HepG2 (cell line): ENCODE results near the gene S1PR2. TPM values are rescaled to one million over a fixed set of nuclear protein-coding genes. Genes with fewer than 3 reads are reported as not detected.
A peak's percentile ranks its signal among the peaks of the same experiment; 100 is the strongest.

Source experiments
- ATAC-seq: fragments of 200-7000 bp; cut with Tn5 transposase; 3 replicates; pipeline ENCODE4 v1.9.1; 2020; ENCODE audit warnings: mild to moderate bottlenecking, moderate library complexity
- BruUV-seq: library from RNA; stranded (reverse); fragments of 400-500 nt; replicated peaks from 2 replicates; lab custom pipeline; 2021; lab: Mats Ljungman, UMichigan
- CTCF ChIA-PET: fragments of 300-600 bp; formaldehyde crosslinking; extraction: SDS; loops from one replicate; lab custom pipeline; 2021; ENCODE audit warnings: low total read pairs, inconsistent platforms, low intra/inter-chr PET ratio; lab: Yijun Ruan, JAX
- POLR2A ChIA-PET: fragments of 350-600 bp; sonication (Branson Sonifier 250); formaldehyde crosslinking; loops from one replicate; lab custom pipeline; 2020; ENCODE audit warnings: antibody characterized with exemption, inconsistent platforms; lab: Yijun Ruan, JAX
- DNase-seq: peaks from one replicate; pipeline ENCODE4 v3.0.0-alpha.2; 2015; ENCODE audit warnings: low spot score
- FAIRE-seq: peaks from 3 replicates; lab custom pipeline; 2011; peaks lifted over from hg19 to GRCh38; lab: Jason Lieb, UNC
- H2AFZ ChIP-seq: one replicate; pipeline ENCODE4 v1.6.1; 2011; ENCODE audit warnings: low read length, inconsistent platforms
- H3K27ac ChIP-seq: fragments of 300-600 bp; 3 replicates; pipeline ENCODE4 v1.8.0; 2011; ENCODE audit warnings: mixed run types, mild to moderate bottlenecking, mixed read lengths, low read length, inconsistent platforms; ENCODE audit not compliant: insufficient read depth; ENCODE audit errors: extremely low read length
- H3K27me3 ChIP-seq, 2 experiments: fragments of 200-600 bp in 1 of 2; 2 replicates in 1 of 2; 3 replicates in 1 of 2; pipeline versions ENCODE4 v1.6.0 to v1.8.0; 2011; ENCODE audit warnings: low read length in 2 of 2, mild to moderate bottlenecking in 2 of 2, moderate library complexity in 2 of 2, inconsistent platforms in 1 of 2; ENCODE audit not compliant: insufficient read depth in 2 of 2, control insufficient read depth in 1 of 2
- H3K36me3 ChIP-seq, 2 experiments: fragments of 200-600 bp in 1 of 2; replicated peaks in 1 of 2; 2 replicates in 1 of 2; 3 replicates in 1 of 2; pipeline versions ENCODE4 v1.5.1 to v1.8.0; 2011; ENCODE audit warnings: low read length in 2 of 2, inconsistent platforms in 1 of 2; ENCODE audit not compliant: insufficient read depth in 2 of 2, control insufficient read depth in 1 of 2
- H3K4me1 ChIP-seq: 2 replicates; pipeline ENCODE4 v1.5.1; 2012; ENCODE audit warnings: low read length, inconsistent platforms; ENCODE audit not compliant: insufficient read depth
- H3K4me2 ChIP-seq: 2 replicates; pipeline ENCODE4 v1.6.0; 2011; ENCODE audit warnings: low read depth, low read length, inconsistent platforms
- H3K4me3 ChIP-seq, 3 experiments: fragments of 200-600 bp in 1 of 3; sonication (generic), shearing (Covaris generic) in 1 of 3; replicated peaks in 1 of 3; 2 replicates each; pipeline ENCODE4 v1.5.1; 2011 to 2016; ENCODE audit warnings: low read length in 3 of 3, inconsistent platforms in 2 of 3, low read depth in 2 of 3, mild to moderate bottlenecking in 2 of 3, control low read depth in 1 of 3, mixed read lengths in 1 of 3; ENCODE audit not compliant: insufficient read depth in 1 of 3
- H3K79me2 ChIP-seq: one replicate; pipeline ENCODE4 v1.6.1; 2011; ENCODE audit warnings: low read length, inconsistent platforms; ENCODE audit not compliant: insufficient read depth
- H3K9ac ChIP-seq: 2 replicates; pipeline ENCODE4 v1.6.0; 2011; ENCODE audit warnings: mild to moderate bottlenecking, low read depth, low read length, inconsistent platforms; ENCODE audit not compliant: insufficient read depth
- H3K9me3 ChIP-seq: 2 replicates; pipeline ENCODE4 v1.5.1; 2012; ENCODE audit warnings: mild to moderate bottlenecking, low read length
- H4K20me1 ChIP-seq: 2 replicates; pipeline ENCODE4 v1.6.0; 2011; ENCODE audit warnings: inconsistent platforms, mild to moderate bottlenecking, low read length, moderate library complexity; ENCODE audit not compliant: insufficient read depth
- ATF5 ChIP-seq: sonication (generic); formaldehyde crosslinking; IDR thresholded peaks from 2 replicates; pipeline ENCODE4 v1.4.0; 2020; ENCODE audit warnings: mild to moderate bottlenecking, low read depth, missing genetic modification reagents
- BCLAF1 ChIP-seq: fragments of 450-650 bp; IDR thresholded peaks from 2 replicates; pipeline ENCODE4 v1.6.1; 2017; ENCODE audit warnings: mild to moderate bottlenecking
- E2F5 ChIP-seq: sonication (generic); formaldehyde crosslinking; conservative IDR thresholded peaks from 2 replicates; pipeline ENCODE4 v1.4.0; 2020; ENCODE audit warnings: missing genetic modification reagents
- EHMT2 ChIP-seq: fragments of 200-600 bp; sonication (generic); IDR thresholded peaks from 2 replicates; pipeline ENCODE4 v1.7.0; 2017; ENCODE audit warnings: antibody characterized with exemption, low read depth, low read length, borderline replicate concordance
- HNRNPK ChIP-seq: fragments of 200-400 bp; formaldehyde crosslinking; IDR thresholded peaks from 2 replicates; pipeline ENCODE4 v1.6.1; 2018; ENCODE audit warnings: low read length, low read depth, moderate library complexity, mild to moderate bottlenecking; ENCODE audit not compliant: poor library complexity, severe bottlenecking
- LCORL ChIP-seq, 2 experiments: fragments of 450-650 bp in 1 of 2; sonication (generic) in 1 of 2; formaldehyde crosslinking in 1 of 2; IDR thresholded peaks; 2 replicates each; pipeline versions ENCODE4 v1.5.0 to v1.6.1; 2017 to 2020; ENCODE audit warnings: antibody characterized with exemption in 1 of 2, missing genetic modification reagents in 1 of 2
- RFX5 ChIP-seq: IDR thresholded peaks from 2 replicates; pipeline ENCODE4 v1.6.1; 2011; ENCODE audit warnings: low read depth, low read length, improper control_type of control experiment
- SMARCE1 ChIP-seq: fragments of 450-650 bp; IDR thresholded peaks from 2 replicates; pipeline ENCODE4 v1.6.1; 2017; ENCODE audit warnings: borderline replicate concordance
- SRSF4 ChIP-seq: fragments of 200-400 bp; formaldehyde crosslinking; IDR thresholded peaks from one replicate; pipeline ENCODE4 v1.6.1; 2018; ENCODE audit warnings: mild to moderate bottlenecking, low read depth, low read length, moderate library complexity; ENCODE audit not compliant: poor library complexity, severe bottlenecking
- ZNF331 ChIP-seq: sonication (generic); formaldehyde crosslinking; IDR thresholded peaks from 2 replicates; pipeline ENCODE4 v1.4.0; 2020; ENCODE audit warnings: missing genetic modification reagents
- ZNF777 ChIP-seq: sonication (generic); formaldehyde crosslinking; IDR thresholded peaks from 2 replicates; pipeline ENCODE4 v1.4.0; 2020; ENCODE audit warnings: missing genetic modification reagents
- ZSCAN31 ChIP-seq: sonication (generic); formaldehyde crosslinking; IDR thresholded peaks from 2 replicates; pipeline ENCODE4 v1.5.0; 2020; ENCODE audit warnings: low read depth, mild to moderate bottlenecking, missing genetic modification reagents
- WGBS: methylation state at CpG from one replicate; pipeline ENCODE4 v1.1.6; 2017; ENCODE audit warnings: low lambda C conversion rate; 5-methylcytosine and 5-hydroxymethylcytosine counted together
- in situ Hi-C: cut with HindIII; loops from 2 replicates; pipeline ENCODE4 v1.10.0; 2017; ENCODE audit warnings: low pct_unique_long_range_greater_than_20kb; ENCODE audit not compliant: extremely low pct_ligation_motif_present
- intact Hi-C: fragments of 100-400 bp; cut with micrococcal nuclease; formaldehyde crosslinking; loops from one replicate; pipeline ENCODE4 v1.10.0; 2022; ENCODE audit not compliant: unreplicated experiment
- polyA plus RNA-seq, 8 experiments: library from polyadenylated mRNA; depleted of rRNA in 3 of 8; stranded (reverse) in 7 of 8; unstranded in 1 of 8; fragments of >200 nt; fragmentation: Illumina TruSeq in 4 of 8; extraction: Trizol in 4 of 8; gene quantifications; 2 replicates each; pipeline versions ENCODE4 v1.2.1 to v1.2.3, GENCODE V29; 2011 to 2016; ENCODE audit warnings: low read depth in 4 of 8, missing spikeins in 1 of 8, mixed read lengths in 1 of 8; ENCODE audit not compliant: insufficient read depth in 1 of 8
- total RNA-seq, 5 experiments: library from RNA; depleted of rRNA; stranded (reverse); fragments of >200 nt; fragmentation: Illumina TruSeq; extraction: Trizol; gene quantifications; 2 replicates each; pipeline ENCODE4 v1.2.3, GENCODE V29; 2016; ENCODE audit warnings: low read depth in 1 of 5

Gene S1PR2
- total and polyA plus RNA-seq, 2 of the 13 experiments (the other 11 are each of a cell fraction or from before 2014, with no cell fraction given): 0.91 to 1.3 TPM

DNA sequence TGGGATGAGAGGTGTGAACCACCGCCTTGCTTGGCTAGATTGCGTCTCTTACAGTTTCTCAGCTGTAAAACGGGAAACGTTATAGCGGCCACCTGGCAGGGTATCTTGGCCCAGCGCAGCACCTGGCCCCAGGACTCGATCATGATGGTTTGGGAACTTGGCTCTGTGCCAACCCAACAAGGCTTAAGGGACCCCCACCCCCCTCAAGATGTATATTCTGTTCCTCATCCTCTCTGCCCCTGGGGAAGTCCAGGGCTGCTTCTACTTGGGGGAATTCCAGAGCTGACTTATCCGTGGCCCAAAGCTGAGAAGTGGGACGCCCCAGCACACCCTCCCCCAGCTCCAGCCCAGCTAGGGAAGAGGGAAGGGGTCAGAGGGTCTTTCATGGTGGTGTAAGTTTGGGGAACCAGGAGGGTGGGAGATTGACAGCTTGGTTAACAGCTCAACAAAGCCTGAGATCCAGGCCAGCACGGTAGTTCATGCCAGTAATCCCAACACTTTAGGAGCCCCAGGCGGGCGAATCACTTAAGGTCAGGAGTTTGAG, 40.5 kb upstream of the S1PR2 start:
- BruUV-seq: TSS peak; percentile 90
- in situ Hi-C loops: loop anchor here (5.0 kb wide), 1 partner anchor 121 kb away; no protein-coding TSS in a partner anchor
- Histone ChIP-seq H3K4me3 (peak overlapping the region; percentile 68 to 81 (median 76)), H3K36me3 (peaks cover 5 to 15% of the 10 kb centered on the region in 2 experiments; a peak in 3 of 5 replicates), H3K4me2 (peak overlapping the region; percentile 87), H3K27ac (peak overlapping the region; percentile 85), H3K9me3 (no peaks in the 10 kb centered on the region), H3K4me1 (peaks cover 62% of the 10 kb centered on the region), H3K27me3 (no peaks in the 10 kb centered on the region), H4K20me1 (no peaks in the 10 kb centered on the region), H3K9ac (peak overlapping the region; percentile 79), H3K79me2 (peaks cover 28% of the 10 kb centered on the region), H2AFZ (no peak overlapping the region)
- POLR2A ChIA-PET: interaction anchor here (0.6 to 6.5 kb wide), 22 partner anchors 8 to 234 kb away, joined by 3 to 149 read pairs (median 4); partner anchors contain the start of genes CDC37, ICAM4, ICAM5 and RAVER1
- no peak for DNase-seq
- 34% methylated on average over 8 of the region's 12 CpGs for WGBS
- FAIRE-seq: no peak
- ATAC-seq: peak; percentile 3; the same call in 1 of the 3 replicates
- intact Hi-C loops: loop anchor here (2.0 kb wide), 1 partner anchor 15 kb away; the partner anchor contains the start of gene ICAM4
- CTCF ChIA-PET: interaction anchor here (3.6 kb wide), 1 partner anchor 118 kb away, joined by 47 read pairs; no protein-coding TSS in a partner anchor
- TF ChIP-seq HNRNPK (no peak), SMARCE1 (no peak), BCLAF1 (no peak), SRSF4 (no peak), ATF5 (CRISPR knock-in tag) (no peak), RFX5 (no peak), EHMT2 (no peak), ZSCAN31 (CRISPR knock-in tag) (no peak), ZNF777 (no peak), E2F5 (no peak), LCORL (IDR thresholded peaks at IDR 0.05) (peak; percentile 85; the same call in 1 of the 2 replicates), LCORL (CRISPR knock-in tag; IDR thresholded peaks at IDR 0.05) (no peak), ZNF331 (CRISPR knock-in tag) (no peak)
